RWPE1 (cell line): ENCODE data around the gene KRT85.
A peak's percentile ranks its signal among the peaks of the same experiment; 100 is the strongest.

Experiments used
- CTCF ChIA-PET: fragments of 350-600 bp; sonication (Branson Sonifier 250); formaldehyde crosslinking; extraction: SDS; loops from one replicate; lab custom pipeline; 2021; lab: Yijun Ruan, JAX
- POLR2A ChIA-PET: fragments of 400-600 bp; formaldehyde crosslinking; extraction: SDS; loops from one replicate; lab custom pipeline; 2020; ENCODE audit warnings: antibody characterized with exemption; ENCODE audit not compliant: low non-redundant PET; lab: Yijun Ruan, JAX
- DNase-seq: peaks from one replicate; pipeline ENCODE4 v3.0.0; 2012; ENCODE audit warnings: low spot score
- H3K27ac ChIP-seq: fragments of 450-650 bp; 2 replicates; pipeline ENCODE4 v1.5.1; 2017
- TF ChIP-seq, protein P1 (sequence below): fragments of 450-650 bp; conservative IDR thresholded peaks from 2 replicates; pipeline ENCODE4 v1.5.1; 2017; ENCODE audit warnings: low read depth, mild to moderate bottlenecking

The KRT85 gene

DNA sequence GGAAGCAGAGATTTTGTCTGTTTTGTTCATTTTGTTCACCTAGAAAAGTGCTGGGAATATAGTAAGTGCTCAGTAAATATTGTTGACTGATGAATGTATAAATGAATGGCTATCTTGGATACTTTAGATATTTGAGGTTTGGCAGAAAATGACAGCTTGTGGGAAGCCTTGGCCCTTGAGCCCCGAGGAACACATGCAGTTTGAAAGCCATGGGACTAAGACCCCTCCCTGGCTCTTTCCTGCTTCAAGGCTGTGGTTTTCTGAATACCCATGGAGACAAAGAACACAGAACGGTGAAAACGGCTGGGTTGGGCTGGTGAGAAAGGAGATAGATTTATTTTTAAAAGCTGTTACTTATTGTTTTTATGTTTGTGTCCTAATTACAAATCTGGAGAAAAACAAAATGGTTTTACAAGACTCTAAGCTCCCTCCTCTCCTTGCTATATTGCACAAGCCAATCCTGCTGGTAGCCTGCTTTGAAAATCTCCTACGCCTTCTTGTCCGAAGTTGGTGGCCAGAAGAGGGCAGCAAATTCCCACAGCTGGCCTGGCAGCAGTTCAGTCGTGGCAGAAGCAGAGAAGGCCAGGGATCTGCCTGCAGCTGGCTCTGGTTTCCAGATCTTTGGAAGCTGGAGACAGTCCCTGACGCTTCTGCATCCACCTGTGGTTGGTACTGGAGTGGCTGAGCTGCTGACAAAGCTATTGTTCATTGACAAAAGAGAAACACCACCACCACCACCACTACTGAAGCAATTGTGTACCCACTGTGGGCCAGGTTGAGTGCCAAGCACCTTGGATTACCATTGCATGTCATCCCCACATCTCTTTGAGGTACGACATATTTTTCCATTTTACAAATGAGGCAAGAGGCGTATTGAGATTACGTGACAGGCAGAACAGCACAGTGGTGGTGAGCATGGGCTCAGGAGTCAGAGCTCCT lies 5.2 kb upstream of the KRT85 start:
- H3K27ac ChIP-seq: peak overlapping the region; percentile 53
- ChIA-PET CTCF (interaction anchor here (0.6 to 2.2 kb wide), 35 partner anchors 10 to 519 kb away, joined by 3 to 25 read pairs (median 4); partner anchors contain the start of genes KRT5, KRT6A and KRT79), POLR2A (interaction anchor here (0.9 to 1.0 kb wide), 2 partner anchors 143 to 507 kb away, joined by 3 read pairs; no protein-coding TSS in a partner anchor)
- TF ChIP-seq, protein P1, sequence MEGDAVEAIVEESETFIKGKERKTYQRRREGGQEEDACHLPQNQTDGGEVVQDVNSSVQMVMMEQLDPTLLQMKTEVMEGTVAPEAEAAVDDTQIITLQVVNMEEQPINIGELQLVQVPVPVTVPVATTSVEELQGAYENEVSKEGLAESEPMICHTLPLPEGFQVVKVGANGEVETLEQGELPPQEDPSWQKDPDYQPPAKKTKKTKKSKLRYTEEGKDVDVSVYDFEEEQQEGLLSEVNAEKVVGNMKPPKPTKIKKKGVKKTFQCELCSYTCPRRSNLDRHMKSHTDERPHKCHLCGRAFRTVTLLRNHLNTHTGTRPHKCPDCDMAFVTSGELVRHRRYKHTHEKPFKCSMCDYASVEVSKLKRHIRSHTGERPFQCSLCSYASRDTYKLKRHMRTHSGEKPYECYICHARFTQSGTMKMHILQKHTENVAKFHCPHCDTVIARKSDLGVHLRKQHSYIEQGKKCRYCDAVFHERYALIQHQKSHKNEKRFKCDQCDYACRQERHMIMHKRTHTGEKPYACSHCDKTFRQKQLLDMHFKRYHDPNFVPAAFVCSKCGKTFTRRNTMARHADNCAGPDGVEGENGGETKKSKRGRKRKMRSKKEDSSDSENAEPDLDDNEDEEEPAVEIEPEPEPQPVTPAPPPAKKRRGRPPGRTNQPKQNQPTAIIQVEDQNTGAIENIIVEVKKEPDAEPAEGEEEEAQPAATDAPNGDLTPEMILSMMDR: peak; percentile 88
- DNase-seq: peak; percentile 90

DNA sequence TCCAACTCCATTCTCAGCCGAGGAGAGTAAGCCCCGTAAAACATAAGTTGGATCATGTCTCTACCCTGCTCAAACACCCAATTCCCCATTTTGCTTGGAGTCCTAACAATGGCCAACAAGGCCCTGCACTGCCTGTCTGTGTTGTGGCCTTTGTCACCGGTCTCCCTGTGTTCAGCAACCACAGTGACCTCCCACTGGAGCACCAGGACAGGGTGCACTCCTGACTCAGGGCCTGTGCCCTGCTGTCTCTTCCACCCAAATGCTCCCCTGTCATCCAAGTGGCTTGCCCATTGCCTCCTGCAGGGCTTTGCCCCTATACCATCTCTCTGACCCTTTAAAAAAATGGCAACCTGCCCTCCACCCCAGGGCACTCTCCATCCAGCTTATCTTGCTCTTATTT lies 4.4 kb upstream of the KRT85 start:
- peak overlapping the region; percentile 45 for H3K27ac ChIP-seq
- TF ChIP-seq, protein P1: no peak
- POLR2A ChIA-PET: no interaction called here
- DNase-seq: no peak
- CTCF ChIA-PET: interaction anchor here (0.6 to 2.2 kb wide), 8 partner anchors 10 to 513 kb away, joined by 3 to 25 read pairs (median 5); no protein-coding TSS in a partner anchor

DNA sequence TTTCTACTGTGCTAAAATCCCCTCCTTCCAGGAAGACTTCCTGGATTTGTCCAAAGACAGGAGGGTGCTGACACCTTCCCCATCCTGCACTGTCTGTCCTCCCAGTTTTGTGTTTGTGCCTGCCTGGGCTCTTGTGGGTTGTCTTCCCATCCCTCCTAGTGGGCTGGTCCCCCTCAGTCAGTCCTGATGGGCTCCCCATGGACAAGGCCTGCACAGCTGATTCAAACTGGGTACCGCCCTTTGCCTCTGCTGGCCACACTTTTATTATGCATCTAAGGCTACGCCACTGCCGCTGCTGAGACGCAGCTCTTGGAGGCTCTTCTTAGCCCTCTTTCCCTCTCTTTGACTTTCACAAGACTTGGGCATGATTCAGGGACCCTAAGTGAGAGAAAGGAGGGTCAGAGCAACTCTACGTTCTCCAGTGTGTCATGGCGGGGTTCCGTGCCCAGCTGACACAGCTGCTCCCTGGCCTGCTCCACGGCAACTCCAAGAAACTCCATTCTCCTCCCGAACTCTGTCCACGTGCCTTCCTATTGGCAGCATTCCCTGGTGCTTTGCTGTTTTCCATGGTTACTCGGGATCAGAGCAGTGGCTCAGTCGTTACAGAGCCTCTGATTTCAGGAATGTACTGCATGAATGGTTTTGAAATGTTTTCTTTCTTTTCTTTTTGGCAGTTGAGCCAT lies 3.8 kb upstream of the KRT85 start:
- peak overlapping the region; percentile 45 for H3K27ac ChIP-seq
- DNase-seq: no peak
- ChIA-PET CTCF (interaction anchor here (1.3 to 2.2 kb wide), 5 partner anchors 44 to 514 kb away, joined by 3 to 25 read pairs (median 7); no protein-coding TSS in a partner anchor), POLR2A (no interaction called here)
- TF ChIP-seq, protein P1: no peak

DNA sequence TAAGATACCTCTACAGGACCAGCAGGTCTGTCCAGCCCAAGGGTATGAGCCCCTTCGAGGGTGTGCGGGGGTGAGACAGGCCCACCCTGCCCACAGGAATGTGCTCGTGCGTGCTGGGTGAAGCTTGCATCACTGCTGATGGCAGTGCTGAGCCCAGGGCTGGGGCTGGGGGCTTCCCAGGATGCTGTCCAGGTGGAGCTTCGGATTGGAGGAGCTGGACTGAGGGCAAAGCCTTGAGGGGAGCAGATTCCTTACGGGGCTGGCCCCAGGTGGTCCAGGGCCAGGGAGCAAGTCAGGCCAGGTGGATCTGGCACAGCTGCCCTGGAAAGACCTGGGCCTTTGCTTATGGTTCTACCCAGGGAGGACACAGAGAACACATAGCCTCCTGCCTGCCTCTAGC lies 2.5 kb upstream of the KRT85 start:
- POLR2A ChIA-PET: no interaction called here
- TF ChIP-seq, protein P1: no peak
- DNase-seq: no peak
- CTCF ChIA-PET: interaction anchor here (0.7 to 1.7 kb wide), 4 partner anchors 42 to 516 kb away, joined by 3 to 5 read pairs (median 4); no protein-coding TSS in a partner anchor
- H3K27ac ChIP-seq: no peak overlapping the region

DNA sequence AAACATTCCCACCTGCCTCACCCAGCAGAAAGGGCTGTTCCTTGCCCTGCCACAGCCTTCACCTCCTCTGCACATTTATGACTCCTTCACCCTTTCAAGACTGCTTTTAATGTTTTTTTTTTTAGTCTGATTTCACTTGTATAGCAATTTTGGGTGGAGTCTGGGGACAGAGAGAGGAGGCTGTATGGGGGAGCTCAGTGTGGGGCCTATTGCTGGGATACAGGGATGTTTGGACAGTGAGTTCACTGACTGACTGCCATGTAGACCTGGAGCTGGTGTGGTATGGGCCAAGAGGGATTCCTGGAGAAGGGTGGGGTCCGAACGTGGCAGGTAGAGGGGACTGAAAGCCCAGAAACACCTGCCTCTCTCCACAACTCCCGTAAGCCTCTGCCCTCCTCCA lies 1.9 kb upstream of the KRT85 start:
- no peak overlapping the region for H3K27ac ChIP-seq
- TF ChIP-seq, protein P1: no peak
- POLR2A ChIA-PET: interaction anchor here (0.7 kb wide), 1 partner anchor 183 kb away, joined by 3 read pairs; no protein-coding TSS in a partner anchor
- CTCF ChIA-PET: interaction anchor here (0.7 to 1.5 kb wide), 3 partner anchors 42 to 510 kb away, joined by 3 to 5 read pairs (median 4); no protein-coding TSS in a partner anchor
- no peak for DNase-seq

DNA sequence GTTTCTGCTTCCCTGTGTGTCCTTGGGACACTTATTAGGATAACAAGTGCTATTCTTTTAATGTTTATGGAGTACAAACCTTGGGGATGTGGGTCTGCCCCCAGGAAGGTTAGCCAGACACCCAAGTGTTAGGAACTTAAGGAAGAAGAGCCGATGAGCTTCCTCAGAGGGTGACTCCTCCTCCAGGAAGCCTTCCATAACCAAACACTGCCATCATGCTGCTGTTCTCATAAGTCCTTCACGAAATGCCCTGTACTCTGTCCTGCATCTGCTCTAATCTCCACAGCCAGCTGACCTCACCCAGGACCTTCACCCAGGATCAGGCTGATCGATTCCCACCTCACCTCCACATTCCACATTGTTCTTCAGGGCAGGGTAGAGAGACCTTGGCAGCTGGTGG lies 1.2 kb upstream of the KRT85 start:
- CTCF ChIA-PET: interaction anchor here (0.9 kb wide), 2 partner anchors 41 to 166 kb away, joined by 3 to 4 read pairs; no protein-coding TSS in a partner anchor
- POLR2A ChIA-PET: interaction anchor here (0.7 kb wide), 1 partner anchor 183 kb away, joined by 3 read pairs; no protein-coding TSS in a partner anchor
- TF ChIP-seq, protein P1: no peak
- no peak for DNase-seq
- H3K27ac ChIP-seq: no peak overlapping the region
